22Rv1 (cell line): ENCODE results near the gene NT5DC2.
A peak's percentile ranks its signal among the peaks of the same experiment; 100 is the strongest.

Experiments used
- H3K27ac ChIP-seq: fragments of 450-650 bp; 2 replicates; pipeline ENCODE4 v1.5.1; 2017
- ZFX ChIP-seq: fragments of 450-650 bp; IDR thresholded peaks from 2 replicates; pipeline ENCODE4 v1.6.1; 2017; ENCODE audit warnings: antibody characterized with exemption, borderline replicate concordance
- TF ChIP-seq, protein P1 (sequence below): fragments of 450-650 bp; IDR thresholded peaks from 2 replicates; pipeline ENCODE4 v1.5.1; 2017; ENCODE audit warnings: mild to moderate bottlenecking

Gene NT5DC2

DNA sequence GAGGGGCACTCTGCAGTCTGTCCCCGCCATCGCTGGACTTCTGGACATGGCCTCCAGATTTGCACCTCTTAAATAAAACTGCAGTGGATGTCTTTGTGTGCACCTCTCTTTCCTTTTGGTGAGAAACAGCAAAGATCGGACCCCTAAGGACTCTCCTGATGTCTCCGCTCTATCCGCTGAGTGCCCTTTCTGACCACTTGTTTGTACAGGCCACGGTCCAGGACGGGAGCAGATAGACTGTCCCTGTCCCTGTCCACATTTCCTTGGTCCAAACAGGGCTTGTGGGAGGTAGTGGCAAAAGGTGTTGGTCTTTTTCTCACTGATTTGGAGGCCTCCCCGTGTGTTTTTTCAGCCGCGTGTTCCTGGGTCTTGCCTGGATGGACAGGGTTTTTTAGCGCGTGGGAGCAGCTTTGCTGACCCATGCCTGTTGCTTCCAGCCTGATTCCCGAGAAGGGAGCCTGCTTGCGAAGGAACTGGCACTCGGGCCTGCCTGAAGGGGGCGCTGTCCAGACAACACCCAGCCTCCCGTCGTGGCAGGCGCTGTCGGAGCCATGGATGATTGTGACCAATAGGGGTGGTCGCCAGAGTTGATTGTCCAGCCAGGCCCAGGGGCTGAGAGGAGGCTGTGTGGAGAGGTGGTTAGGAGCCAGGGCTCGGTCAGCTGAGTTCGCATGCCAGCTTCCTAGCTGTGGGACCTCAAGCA, 51.7 kb downstream of the NT5DC2 start:
- no peak overlapping the region for H3K27ac ChIP-seq
- TF ChIP-seq ZFX = no peak
- TF ChIP-seq, protein P1, sequence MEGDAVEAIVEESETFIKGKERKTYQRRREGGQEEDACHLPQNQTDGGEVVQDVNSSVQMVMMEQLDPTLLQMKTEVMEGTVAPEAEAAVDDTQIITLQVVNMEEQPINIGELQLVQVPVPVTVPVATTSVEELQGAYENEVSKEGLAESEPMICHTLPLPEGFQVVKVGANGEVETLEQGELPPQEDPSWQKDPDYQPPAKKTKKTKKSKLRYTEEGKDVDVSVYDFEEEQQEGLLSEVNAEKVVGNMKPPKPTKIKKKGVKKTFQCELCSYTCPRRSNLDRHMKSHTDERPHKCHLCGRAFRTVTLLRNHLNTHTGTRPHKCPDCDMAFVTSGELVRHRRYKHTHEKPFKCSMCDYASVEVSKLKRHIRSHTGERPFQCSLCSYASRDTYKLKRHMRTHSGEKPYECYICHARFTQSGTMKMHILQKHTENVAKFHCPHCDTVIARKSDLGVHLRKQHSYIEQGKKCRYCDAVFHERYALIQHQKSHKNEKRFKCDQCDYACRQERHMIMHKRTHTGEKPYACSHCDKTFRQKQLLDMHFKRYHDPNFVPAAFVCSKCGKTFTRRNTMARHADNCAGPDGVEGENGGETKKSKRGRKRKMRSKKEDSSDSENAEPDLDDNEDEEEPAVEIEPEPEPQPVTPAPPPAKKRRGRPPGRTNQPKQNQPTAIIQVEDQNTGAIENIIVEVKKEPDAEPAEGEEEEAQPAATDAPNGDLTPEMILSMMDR = peak; percentile 74

DNA sequence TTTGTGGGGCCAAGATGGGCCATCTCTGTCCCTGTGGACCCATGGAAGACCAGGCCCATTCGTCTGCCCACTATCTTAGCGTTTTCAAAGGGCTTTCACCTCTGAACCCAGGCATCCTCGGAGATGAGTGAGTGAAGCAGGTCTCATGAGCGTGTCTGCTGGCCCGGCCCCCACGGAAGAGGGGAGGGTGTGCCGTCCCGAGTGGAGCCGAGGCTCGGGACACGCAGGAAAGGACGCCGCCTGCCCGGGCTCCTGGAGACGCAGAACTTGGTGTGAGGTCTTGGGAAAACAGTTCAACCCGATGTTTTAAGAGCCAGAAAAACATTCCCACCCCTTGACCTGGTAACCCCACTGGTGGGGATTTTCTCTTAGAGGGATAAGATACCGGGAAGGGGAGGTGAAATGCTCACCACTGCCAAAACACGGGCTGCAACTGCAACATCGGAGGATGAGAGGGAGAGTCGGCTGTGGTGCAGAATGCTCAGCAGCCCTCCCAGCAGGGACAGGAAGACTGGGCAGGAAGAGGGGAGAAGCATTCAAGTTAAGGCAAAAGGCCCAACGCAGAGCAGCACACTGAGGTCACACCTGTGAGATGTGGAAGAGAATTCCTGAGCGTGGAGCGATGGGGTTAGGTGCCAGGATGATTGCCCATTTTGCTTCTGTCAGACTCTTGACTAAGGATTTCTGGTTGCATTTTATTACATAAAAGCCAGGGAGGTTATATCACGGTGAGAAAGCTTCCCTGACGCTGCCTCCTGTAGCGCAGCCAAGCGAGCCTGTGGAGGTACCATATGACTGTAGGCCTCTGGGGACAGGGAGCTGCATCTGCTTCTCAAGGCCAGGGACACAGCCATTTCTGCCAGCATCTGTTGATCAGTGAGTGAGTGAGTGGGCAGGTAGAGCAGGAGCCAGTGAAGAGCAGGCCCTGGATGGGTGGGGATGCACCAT, 52.6 kb downstream of the NT5DC2 start:
- no peak overlapping the region for H3K27ac ChIP-seq
- TF ChIP-seq, protein P1 = no peak
- TF ChIP-seq ZFX = no peak

DNA sequence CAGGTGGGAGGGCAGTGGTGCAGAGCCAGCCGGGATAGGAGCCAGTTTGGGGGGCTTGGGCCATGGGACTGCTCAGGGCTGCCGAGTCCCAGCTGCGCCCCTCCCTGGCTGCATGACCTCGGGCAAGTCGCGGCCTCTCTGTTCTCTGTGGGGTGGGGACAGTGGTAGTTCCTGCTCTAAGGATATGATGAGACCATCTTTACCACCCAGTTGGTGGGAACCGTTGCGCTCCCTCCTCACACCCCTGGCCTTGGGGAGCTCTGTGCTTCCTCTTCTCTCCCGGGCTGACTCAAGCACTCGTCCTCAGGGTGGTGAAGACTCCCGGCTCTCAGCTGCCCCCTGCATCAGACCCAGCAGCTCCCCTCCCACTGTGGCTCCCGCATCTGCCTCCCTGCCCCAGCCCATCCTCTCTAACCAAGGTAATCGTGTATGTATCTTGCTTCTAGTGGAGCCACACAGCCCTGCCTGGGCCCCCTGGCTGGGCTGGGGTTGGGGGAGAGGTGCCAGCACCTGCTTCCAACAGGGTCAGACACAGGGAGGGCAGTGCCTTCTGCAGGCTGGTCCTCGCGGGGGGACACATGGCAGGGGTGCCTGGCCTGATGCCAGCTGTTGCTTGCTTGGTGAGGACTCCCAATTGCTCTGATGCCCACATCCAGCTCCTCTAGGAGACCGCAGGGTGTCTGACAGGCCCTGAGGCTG, 53.6 kb downstream of the NT5DC2 start:
- H3K27ac ChIP-seq = no peak overlapping the region
- TF ChIP-seq, protein P1 = no peak
- no peak for TF ChIP-seq ZFX

DNA sequence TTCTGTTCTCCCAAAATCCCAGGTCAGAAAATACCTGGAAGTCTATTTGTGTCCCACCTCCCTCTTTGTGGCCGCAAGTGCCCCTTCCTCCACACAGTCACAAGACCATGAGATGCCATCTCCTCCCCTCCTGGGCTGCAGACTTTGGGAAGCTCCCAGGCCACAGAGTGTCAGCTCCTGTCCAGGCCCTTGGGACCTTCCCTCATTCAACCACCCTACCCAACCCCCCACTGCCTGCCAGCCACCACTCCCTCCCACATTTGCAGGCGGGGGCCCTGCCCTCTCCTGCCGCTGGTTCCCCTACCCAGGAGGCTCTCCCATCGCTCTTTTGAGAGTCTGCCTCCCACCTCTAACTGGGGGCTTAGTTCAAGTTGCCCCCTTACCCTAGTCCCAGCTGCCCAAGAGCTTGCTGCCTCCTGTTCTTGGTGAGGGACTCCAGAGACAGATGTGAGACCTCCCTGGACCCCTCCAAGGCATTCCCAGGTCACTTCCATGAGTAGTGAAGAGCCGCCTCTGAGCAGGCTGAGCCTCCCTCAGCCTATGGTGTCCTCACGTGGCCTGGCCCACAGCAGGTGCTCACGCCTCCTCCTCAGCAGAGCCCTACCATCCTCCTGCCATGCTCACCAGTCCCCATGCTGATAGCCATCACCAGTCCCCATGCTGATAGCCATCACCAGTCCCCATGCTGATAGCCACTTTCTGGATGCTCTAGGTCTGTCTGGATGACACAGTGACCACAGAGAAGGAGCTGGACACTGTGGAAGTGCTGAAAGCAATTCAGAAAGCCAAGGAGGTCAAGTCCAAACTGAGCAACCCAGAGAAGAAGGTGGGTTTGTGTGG, 54.4 kb downstream of the NT5DC2 start:
- no peak overlapping the region for H3K27ac ChIP-seq
- TF ChIP-seq, protein P1 = no peak
- no peak for TF ChIP-seq ZFX

DNA sequence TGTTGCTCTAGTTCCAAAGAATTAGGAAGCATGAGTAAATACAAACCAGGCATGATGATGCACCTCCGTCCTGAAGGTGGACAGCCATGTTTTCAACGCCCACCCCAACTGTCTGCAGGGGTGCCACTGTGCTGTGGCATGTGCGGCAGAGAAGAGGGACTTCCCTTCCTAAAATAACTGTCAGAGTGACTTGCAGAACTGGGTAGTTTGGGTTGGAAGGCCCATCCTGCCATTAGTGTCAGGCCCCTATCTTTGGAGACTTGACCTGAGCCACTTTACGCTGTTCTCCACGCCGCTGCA, 55.9 kb downstream of the NT5DC2 start:
- TF ChIP-seq, protein P1 = no peak
- no peak for TF ChIP-seq ZFX
- no peak overlapping the region for H3K27ac ChIP-seq

DNA sequence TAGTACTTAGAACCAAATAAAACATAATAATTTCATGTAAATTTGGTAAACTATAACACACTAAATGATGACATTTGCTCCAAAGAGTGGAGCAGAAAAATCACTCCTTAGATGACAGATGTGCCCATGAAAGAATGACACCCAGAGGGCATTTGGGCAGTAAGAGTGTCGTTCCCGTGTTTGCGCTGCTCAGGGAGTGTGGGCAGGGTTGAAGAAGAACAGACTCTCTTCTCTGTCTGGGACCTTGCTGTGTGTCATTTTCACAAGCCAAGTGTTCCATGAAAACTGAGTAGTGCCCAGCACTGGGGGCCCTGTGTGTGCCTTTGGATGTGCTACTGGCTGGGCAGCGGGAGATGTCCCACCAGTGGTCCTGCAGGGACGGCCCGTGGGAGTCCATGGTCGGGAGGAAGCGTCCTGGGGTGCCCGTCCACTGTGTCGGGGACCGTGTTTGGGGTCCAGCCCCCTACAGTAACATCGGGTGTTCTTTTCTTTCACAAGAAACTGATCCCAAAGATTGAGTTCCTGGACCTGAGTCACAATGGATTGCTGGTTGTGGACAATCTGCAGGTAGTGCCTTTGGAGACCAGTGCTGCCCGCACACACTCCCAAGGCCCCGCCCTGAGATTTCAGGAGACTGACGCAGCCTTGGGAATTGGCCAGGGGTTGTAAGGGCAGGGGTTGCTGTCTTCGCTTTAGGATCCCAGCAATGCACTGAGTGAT, 56.4 kb downstream of the NT5DC2 start:
- TF ChIP-seq, protein P1 = no peak
- no peak for TF ChIP-seq ZFX
- H3K27ac ChIP-seq = no peak overlapping the region
